Esophagus (tissue), 2 donors: ENCODE data around the gene CALN1. TPM values are rescaled to one million over a fixed set of nuclear protein-coding genes. Genes with fewer than 3 reads are reported as not detected.

ENCODE experiments used
- H3K27ac ChIP-seq, 2 donors: one replicate each; pipeline ENCODE4 v1.5.1; 2013; ENCODE audit warnings: low read depth in 2 of 2, mild to moderate bottlenecking in 2 of 2, inconsistent platforms in 1 of 2, low read length in 1 of 2, moderate library complexity in 1 of 2
- H3K27me3 ChIP-seq, 2 donors: one replicate each; pipeline ENCODE4 v1.6.1; 2013; ENCODE audit warnings: low read length in 2 of 2, control low read depth in 1 of 2, mild to moderate bottlenecking in 1 of 2; ENCODE audit not compliant: insufficient read depth in 2 of 2, control insufficient read depth in 1 of 2
- H3K36me3 ChIP-seq, 2 donors: one replicate each; pipeline ENCODE4 v1.6.1; 2013; ENCODE audit warnings: low read length in 1 of 2; ENCODE audit not compliant: control insufficient read depth in 2 of 2, insufficient read depth in 2 of 2
- H3K4me1 ChIP-seq, 2 donors: one replicate each; pipeline ENCODE4 v1.6.1; 2013; ENCODE audit warnings: low read length in 1 of 2; ENCODE audit not compliant: control insufficient read depth in 2 of 2, insufficient read depth in 2 of 2
- H3K4me3 ChIP-seq, 2 donors: one replicate each; pipeline ENCODE4 v1.5.1; 2013; ENCODE audit warnings: low read length in 2 of 2, mild to moderate bottlenecking in 2 of 2, low read depth in 1 of 2, moderate library complexity in 1 of 2
- H3K9me3 ChIP-seq, 2 donors: one replicate each; pipeline ENCODE4 v1.6.1; 2013; ENCODE audit warnings: mild to moderate bottlenecking in 2 of 2, low read depth in 1 of 2, low read length in 1 of 2, moderate library complexity in 1 of 2; ENCODE audit not compliant: control insufficient read depth in 2 of 2, insufficient read depth in 1 of 2
- WGBS, 2 donors: extraction: QIAGEN DNeasy Blood & Tissue Kit; methylation state at CpG; one replicate each; pipeline ENCODE4 v1.1.7; 2013; 5-methylcytosine and 5-hydroxymethylcytosine counted together
- polyA plus RNA-seq, 2 donors: library from polyadenylated mRNA; stranded (reverse); fragments of 200-250 nt; gene quantifications; one replicate each; pipeline ENCODE4 v1.2.3, GENCODE V29; 2013
- donor health status: healthy with polysubstance abuse.
- donor health status: Bipolar disorder and iron deficiency.

CALN1 gene
- polyA plus RNA-seq, 2 donors = 0.01 to 0.12 TPM

- Histone ChIP-seq H3K27me3 (no peaks in the 10 kb centered on the region), H3K4me3 (no peak overlapping the region), H3K27ac (no peak overlapping the region), H3K9me3 (peaks cover 0 to 2% of the 10 kb centered on the region in 2 donors), H3K36me3 (no peaks in the 10 kb centered on the region), H3K4me1 (no peaks in the 10 kb centered on the region)
- WGBS, 2 donors = 93 to 94% methylated on average over 6 of the region's 6 CpGs
Measured at GRCh38 chr7:72413290-72413689, 1.2 kb upstream of the CALN1 start.

- H3K4me1 ChIP-seq = no peaks in the 10 kb centered on the region
- H3K36me3 ChIP-seq = no peaks in the 10 kb centered on the region
- H3K27me3 ChIP-seq = no peaks in the 10 kb centered on the region
- H3K27ac ChIP-seq = no peak overlapping the region
- peaks cover 0 to 2% of the 10 kb centered on the region in 2 donors for H3K9me3 ChIP-seq
- WGBS, 2 donors = 84 to 85% methylated on average over 4 of the region's 4 CpGs
- H3K4me3 ChIP-seq = no peak overlapping the region
Measured at GRCh38 chr7:72411419-72411818, 719 bp downstream of the CALN1 start.

GRCh38 chr7:72409638-72410015 is 2.5 kb downstream of the CALN1 start:
- Histone ChIP-seq H3K27ac (no peak overlapping the region), H3K27me3 (no peaks in the 10 kb centered on the region), H3K4me1 (peaks cover 4 to 11% of the 10 kb centered on the region in 2 donors), H3K9me3 (peaks cover 0 to 2% of the 10 kb centered on the region in 2 donors), H3K4me3 (no peak overlapping the region), H3K36me3 (no peaks in the 10 kb centered on the region)
- WGBS, 2 donors = 48 to 56% methylated on average over 3 of the region's 3 CpGs

- no peak overlapping the region for H3K27ac ChIP-seq
- H3K27me3 ChIP-seq = no peaks in the 10 kb centered on the region
- no peaks in the 10 kb centered on the region for H3K36me3 ChIP-seq
- H3K4me3 ChIP-seq = no peak overlapping the region
- 91 to 94% methylated on average over 11 of the region's 11 CpGs for WGBS, 2 donors
- no peaks in the 10 kb centered on the region for H3K9me3 ChIP-seq
- peaks cover 4 to 11% of the 10 kb centered on the region in 2 donors for H3K4me1 ChIP-seq
Measured at GRCh38 chr7:72408966-72409637, 3.0 kb downstream of the CALN1 start.

GRCh38 chr7:72406820-72407403 is 5.2 kb downstream of the CALN1 start:
- Histone ChIP-seq H3K9me3 (no peaks in the 10 kb centered on the region), H3K4me1 (peaks cover 4 to 11% of the 10 kb centered on the region in 2 donors), H3K36me3 (no peaks in the 10 kb centered on the region), H3K27ac (no peak overlapping the region), H3K4me3 (no peak overlapping the region), H3K27me3 (no peaks in the 10 kb centered on the region)
- WGBS, 2 donors = 81 to 83% methylated on average over 4 of the region's 4 CpGs

GRCh38 chr7:72405871-72406270 is 6.3 kb downstream of the CALN1 start:
- H3K9me3 ChIP-seq = no peaks in the 10 kb centered on the region
- no peak overlapping the region for H3K27ac ChIP-seq
- H3K27me3 ChIP-seq = no peaks in the 10 kb centered on the region
- no peak overlapping the region for H3K4me3 ChIP-seq
- peaks cover 4 to 11% of the 10 kb centered on the region in 2 donors for H3K4me1 ChIP-seq
- 73 to 80% methylated on average over 15 of the region's 15 CpGs for WGBS, 2 donors
- H3K36me3 ChIP-seq = no peaks in the 10 kb centered on the region

GRCh38 chr7:72405418-72405817 is 6.7 kb downstream of the CALN1 start:
- Histone ChIP-seq H3K36me3 (no peaks in the 10 kb centered on the region), H3K27ac (no peak overlapping the region), H3K9me3 (no peaks in the 10 kb centered on the region), H3K4me1 (peaks cover 4 to 11% of the 10 kb centered on the region in 2 donors), H3K4me3 (no peak overlapping the region), H3K27me3 (no peaks in the 10 kb centered on the region)
- 31 to 36% methylated on average over 11 of the region's 11 CpGs for WGBS, 2 donors

GRCh38 chr7:72404743-72405142 is 7.4 kb downstream of the CALN1 start:
- Histone ChIP-seq H3K4me1 (peaks cover 4 to 11% of the 10 kb centered on the region in 2 donors), H3K4me3 (no peak overlapping the region), H3K27ac (no peak overlapping the region), H3K27me3 (no peaks in the 10 kb centered on the region), H3K36me3 (no peaks in the 10 kb centered on the region), H3K9me3 (no peaks in the 10 kb centered on the region)
- 82 to 88% methylated on average over 5 of the region's 5 CpGs for WGBS, 2 donors

- WGBS, 2 donors = 61 to 65% methylated on average over 9 of the region's 9 CpGs
- Histone ChIP-seq H3K36me3 (no peaks in the 10 kb centered on the region), H3K4me1 (peaks cover 4 to 11% of the 10 kb centered on the region in 2 donors), H3K27me3 (no peaks in the 10 kb centered on the region), H3K4me3 (no peak overlapping the region), H3K9me3 (no peaks in the 10 kb centered on the region), H3K27ac (no peak overlapping the region)
Measured at GRCh38 chr7:72403458-72404076, 8.6 kb downstream of the CALN1 start.
